ENCODE results near the gene MBOAT7.
"Not testable (repeated sequence)": the region's sequence is repeated elsewhere in the genome, so short reads cannot be mapped to it uniquely, and the experiment has no call there.

The MBOAT7 gene

GRCh38 chr19:54179262-54179852 is 10.0 kb downstream of the MBOAT7 start:
- POLR2A ChIA-PET, result interaction anchor here (0.8 kb wide), 1 partner anchor 30 kb away, joined by 3 read pairs; no protein-coding TSS in a partner anchor
- DNase-seq (ENCODE audit: low read depth, low spot score), result no peak
- CTCF ChIA-PET, result interaction anchor here (0.7 to 1.9 kb wide), 3 partner anchors 10 to 53 kb away, joined by 3 to 7 read pairs (median 4); partner anchors contain the start of gene MBOAT7
- no peak overlapping the region for H3K4me3 ChIP-seq (ENCODE audit: low read depth, low read length)
- TF ChIP-seq CTCF (IDR thresholded peaks at IDR 0.05; ENCODE audit: insufficient read depth, low read length, missing control alignments), result no peak

GRCh38 chr19:54178581-54179261 is 10.7 kb downstream of the MBOAT7 start:
- CTCF ChIA-PET, result interaction anchor here (0.7 to 2.9 kb wide), 3 partner anchors 10 to 54 kb away, joined by 3 to 14 read pairs (median 4); partner anchors contain the start of gene MBOAT7
- POLR2A ChIA-PET, result no interaction called here
- no peak for DNase-seq (ENCODE audit: low read depth, low spot score)
- TF ChIP-seq CTCF (IDR thresholded peaks at IDR 0.05; ENCODE audit: insufficient read depth, low read length, missing control alignments), result no peak
- H3K4me3 ChIP-seq (ENCODE audit: low read depth, low read length), result no peak overlapping the region

- ChIA-PET POLR2A (interaction anchor here (0.8 to 1.9 kb wide), 2 partner anchors 15 to 27 kb away, joined by 4 to 10 read pairs; partner anchors contain the start of genes MBOAT7 and RPS9), CTCF (interaction anchor here (0.9 to 2.2 kb wide), 4 partner anchors 11 to 57 kb away, joined by 3 to 9 read pairs (median 4); partner anchors contain the start of gene MBOAT7)
- no peak for TF ChIP-seq CTCF (IDR thresholded peaks at IDR 0.05; ENCODE audit: insufficient read depth, low read length, missing control alignments)
- no peak for DNase-seq (ENCODE audit: low read depth, low spot score)
- H3K4me3 ChIP-seq (ENCODE audit: low read depth, low read length), result no peak overlapping the region
Observed at GRCh38 chr19:54173951-54174834, 15.2 kb downstream of the MBOAT7 start.

- no peak for DNase-seq (ENCODE audit: low read depth, low spot score)
- no peak for TF ChIP-seq CTCF (IDR thresholded peaks at IDR 0.05; ENCODE audit: insufficient read depth, low read length, missing control alignments)
- CTCF ChIA-PET, result interaction anchor here (0.9 to 2.2 kb wide), 5 partner anchors 10 to 58 kb away, joined by 3 to 9 read pairs (median 3); partner anchors contain the start of gene MBOAT7
- POLR2A ChIA-PET, result interaction anchor here (0.8 to 1.9 kb wide), 2 partner anchors 15 to 28 kb away, joined by 4 to 10 read pairs; partner anchors contain the start of genes MBOAT7 and RPS9
- no peak overlapping the region for H3K4me3 ChIP-seq (ENCODE audit: low read depth, low read length)
Observed at GRCh38 chr19:54173359-54173699, 16.1 kb downstream of the MBOAT7 start.

GRCh38 chr19:54172471-54173358 is 16.7 kb downstream of the MBOAT7 start, which contains the start of gene TMC4:
TSS of gene TMC4 (minus strand) at chr19:54173160. CDS start at chr19:54173117, 43 bp downstream.
- no peak for TF ChIP-seq CTCF (IDR thresholded peaks at IDR 0.05; ENCODE audit: insufficient read depth, low read length, missing control alignments)
- no peak within 1 kb of the TSS for H3K4me3 ChIP-seq (ENCODE audit: low read depth, low read length)
- POLR2A ChIA-PET, result interaction anchor here (1.9 kb wide), 1 partner anchor 16 kb away, joined by 10 read pairs; the partner anchor contains the start of gene MBOAT7
- no peak for DNase-seq (ENCODE audit: low read depth, low spot score)
- CTCF ChIA-PET, result interaction anchor here (0.8 to 2.2 kb wide), 4 partner anchors 9 to 59 kb away, joined by 3 to 9 read pairs (median 3); partner anchors contain the start of gene MBOAT7

GRCh38 chr19:54171736-54172431 is 17.5 kb downstream of the MBOAT7 start:
- POLR2A ChIA-PET; H3K4me3 ChIP-seq (ENCODE audit: low read depth, low read length); DNase-seq (ENCODE audit: low read depth, low spot score): not testable (repeated sequence)
- CTCF ChIA-PET, result interaction anchor here (1.4 to 6.0 kb wide), 4 partner anchors 9 to 75 kb away, joined by 3 to 44 read pairs (median 6); partner anchors contain the start of gene MBOAT7
